ENCODE measurements around the gene SEMA5A. TPM values are rescaled to one million over a fixed set of nuclear protein-coding genes. Genes with fewer than 3 reads are reported as not detected.

The SEMA5A gene
- polyA plus RNA-seq, 1 donor from 2014 or later, result 3.2 TPM

DNA sequence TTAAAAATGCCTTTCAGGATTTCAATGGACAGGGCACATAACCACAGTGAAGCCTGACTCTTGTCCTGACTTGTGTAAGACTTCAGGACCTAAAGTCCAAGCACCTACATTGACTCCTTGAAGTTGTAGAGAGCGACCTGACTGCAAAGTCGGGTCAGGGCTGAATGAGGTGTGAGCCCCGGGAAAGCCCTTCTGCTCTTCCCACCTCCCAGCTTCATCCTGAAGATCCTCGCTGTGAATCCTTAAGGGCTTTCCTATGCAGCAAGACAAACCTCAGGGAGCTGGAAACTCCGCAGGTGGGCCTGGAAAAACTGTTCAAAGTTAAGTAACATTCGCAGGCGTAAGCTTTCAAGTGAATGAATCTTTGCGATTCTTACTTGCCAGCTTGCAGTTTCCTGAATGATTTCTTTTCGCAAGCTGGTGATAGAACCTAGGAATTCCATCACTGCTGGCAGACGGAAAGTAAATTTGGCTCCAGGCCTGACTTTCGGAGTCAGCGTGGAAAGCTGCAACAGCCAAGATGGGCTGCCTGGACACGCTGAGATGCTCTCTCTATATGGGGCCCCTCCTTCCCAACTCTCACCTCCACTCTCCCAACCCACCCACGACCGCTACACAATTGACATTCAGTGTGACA lies 10.9 kb downstream of the SEMA5A start:
- H4K20me1 ChIP-seq (ENCODE audit: insufficient read depth), result no peaks in the 10 kb centered on the region
- no peaks in the 10 kb centered on the region for H3K36me3 ChIP-seq (ENCODE audit: insufficient read depth, low read length)
- no peaks in the 10 kb centered on the region for H3K9me3 ChIP-seq (ENCODE audit: low read length)
- no peaks in the 10 kb centered on the region for H3K9me2 ChIP-seq (ENCODE audit: insufficient read depth, low read length)
- no peaks in the 10 kb centered on the region for H3K79me2 ChIP-seq (replicated peaks; ENCODE audit: insufficient read depth, low read length)
- H3K9ac ChIP-seq (ENCODE audit: low read length), result no peak overlapping the region
- H3K4me2 ChIP-seq (ENCODE audit: low read length), result no peak overlapping the region
- no peaks in the 10 kb centered on the region for H3F3A ChIP-seq (ENCODE audit: insufficient read depth, low read length, poor library complexity, severe bottlenecking)
- no peak overlapping the region for H2AFZ ChIP-seq (ENCODE audit: low read depth, low read length)
- H3K4me3 ChIP-seq (ENCODE audit: low read length), result no peak overlapping the region
- no peaks in the 10 kb centered on the region for H3K27me3 ChIP-seq (ENCODE audit: insufficient read depth, low read depth, low read length)
- TF ChIP-seq POLR2AphosphoS5 (IDR thresholded peaks at IDR 0.05), result no peak
- TF ChIP-seq, protein P1, sequence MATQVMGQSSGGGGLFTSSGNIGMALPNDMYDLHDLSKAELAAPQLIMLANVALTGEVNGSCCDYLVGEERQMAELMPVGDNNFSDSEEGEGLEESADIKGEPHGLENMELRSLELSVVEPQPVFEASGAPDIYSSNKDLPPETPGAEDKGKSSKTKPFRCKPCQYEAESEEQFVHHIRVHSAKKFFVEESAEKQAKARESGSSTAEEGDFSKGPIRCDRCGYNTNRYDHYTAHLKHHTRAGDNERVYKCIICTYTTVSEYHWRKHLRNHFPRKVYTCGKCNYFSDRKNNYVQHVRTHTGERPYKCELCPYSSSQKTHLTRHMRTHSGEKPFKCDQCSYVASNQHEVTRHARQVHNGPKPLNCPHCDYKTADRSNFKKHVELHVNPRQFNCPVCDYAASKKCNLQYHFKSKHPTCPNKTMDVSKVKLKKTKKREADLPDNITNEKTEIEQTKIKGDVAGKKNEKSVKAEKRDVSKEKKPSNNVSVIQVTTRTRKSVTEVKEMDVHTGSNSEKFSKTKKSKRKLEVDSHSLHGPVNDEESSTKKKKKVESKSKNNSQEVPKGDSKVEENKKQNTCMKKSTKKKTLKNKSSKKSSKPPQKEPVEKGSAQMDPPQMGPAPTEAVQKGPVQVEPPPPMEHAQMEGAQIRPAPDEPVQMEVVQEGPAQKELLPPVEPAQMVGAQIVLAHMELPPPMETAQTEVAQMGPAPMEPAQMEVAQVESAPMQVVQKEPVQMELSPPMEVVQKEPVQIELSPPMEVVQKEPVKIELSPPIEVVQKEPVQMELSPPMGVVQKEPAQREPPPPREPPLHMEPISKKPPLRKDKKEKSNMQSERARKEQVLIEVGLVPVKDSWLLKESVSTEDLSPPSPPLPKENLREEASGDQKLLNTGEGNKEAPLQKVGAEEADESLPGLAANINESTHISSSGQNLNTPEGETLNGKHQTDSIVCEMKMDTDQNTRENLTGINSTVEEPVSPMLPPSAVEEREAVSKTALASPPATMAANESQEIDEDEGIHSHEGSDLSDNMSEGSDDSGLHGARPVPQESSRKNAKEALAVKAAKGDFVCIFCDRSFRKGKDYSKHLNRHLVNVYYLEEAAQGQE (IDR thresholded peaks at IDR 0.05; ENCODE audit: borderline replicate concordance), result no peak
- TF ChIP-seq RAD21 (conservative IDR thresholded peaks at IDR 0.05), result no peak
- TF ChIP-seq MXI1 (conservative IDR thresholded peaks at IDR 0.05; ENCODE audit: poor library complexity, severe bottlenecking), result no peak
- TF ChIP-seq TAF1 (IDR thresholded peaks at IDR 0.05; ENCODE audit: low read depth), result no peak
- TF ChIP-seq EP300 (conservative IDR thresholded peaks at IDR 0.05; ENCODE audit: poor library complexity, severe bottlenecking), result no peak
- TF ChIP-seq EZH2 (IDR thresholded peaks at IDR 0.05; ENCODE audit: borderline replicate concordance, insufficient read depth, low read length, poor library complexity, severe bottlenecking), result no peak
- TF ChIP-seq, protein P2, sequence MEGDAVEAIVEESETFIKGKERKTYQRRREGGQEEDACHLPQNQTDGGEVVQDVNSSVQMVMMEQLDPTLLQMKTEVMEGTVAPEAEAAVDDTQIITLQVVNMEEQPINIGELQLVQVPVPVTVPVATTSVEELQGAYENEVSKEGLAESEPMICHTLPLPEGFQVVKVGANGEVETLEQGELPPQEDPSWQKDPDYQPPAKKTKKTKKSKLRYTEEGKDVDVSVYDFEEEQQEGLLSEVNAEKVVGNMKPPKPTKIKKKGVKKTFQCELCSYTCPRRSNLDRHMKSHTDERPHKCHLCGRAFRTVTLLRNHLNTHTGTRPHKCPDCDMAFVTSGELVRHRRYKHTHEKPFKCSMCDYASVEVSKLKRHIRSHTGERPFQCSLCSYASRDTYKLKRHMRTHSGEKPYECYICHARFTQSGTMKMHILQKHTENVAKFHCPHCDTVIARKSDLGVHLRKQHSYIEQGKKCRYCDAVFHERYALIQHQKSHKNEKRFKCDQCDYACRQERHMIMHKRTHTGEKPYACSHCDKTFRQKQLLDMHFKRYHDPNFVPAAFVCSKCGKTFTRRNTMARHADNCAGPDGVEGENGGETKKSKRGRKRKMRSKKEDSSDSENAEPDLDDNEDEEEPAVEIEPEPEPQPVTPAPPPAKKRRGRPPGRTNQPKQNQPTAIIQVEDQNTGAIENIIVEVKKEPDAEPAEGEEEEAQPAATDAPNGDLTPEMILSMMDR (IDR thresholded peaks at IDR 0.05; ENCODE audit: poor library complexity, severe bottlenecking), result no peak
- TF ChIP-seq SMC3 (conservative IDR thresholded peaks at IDR 0.05; ENCODE audit: poor library complexity), result no peak
- H3K27ac ChIP-seq (ENCODE audit: low read length), result no peak overlapping the region

DNA sequence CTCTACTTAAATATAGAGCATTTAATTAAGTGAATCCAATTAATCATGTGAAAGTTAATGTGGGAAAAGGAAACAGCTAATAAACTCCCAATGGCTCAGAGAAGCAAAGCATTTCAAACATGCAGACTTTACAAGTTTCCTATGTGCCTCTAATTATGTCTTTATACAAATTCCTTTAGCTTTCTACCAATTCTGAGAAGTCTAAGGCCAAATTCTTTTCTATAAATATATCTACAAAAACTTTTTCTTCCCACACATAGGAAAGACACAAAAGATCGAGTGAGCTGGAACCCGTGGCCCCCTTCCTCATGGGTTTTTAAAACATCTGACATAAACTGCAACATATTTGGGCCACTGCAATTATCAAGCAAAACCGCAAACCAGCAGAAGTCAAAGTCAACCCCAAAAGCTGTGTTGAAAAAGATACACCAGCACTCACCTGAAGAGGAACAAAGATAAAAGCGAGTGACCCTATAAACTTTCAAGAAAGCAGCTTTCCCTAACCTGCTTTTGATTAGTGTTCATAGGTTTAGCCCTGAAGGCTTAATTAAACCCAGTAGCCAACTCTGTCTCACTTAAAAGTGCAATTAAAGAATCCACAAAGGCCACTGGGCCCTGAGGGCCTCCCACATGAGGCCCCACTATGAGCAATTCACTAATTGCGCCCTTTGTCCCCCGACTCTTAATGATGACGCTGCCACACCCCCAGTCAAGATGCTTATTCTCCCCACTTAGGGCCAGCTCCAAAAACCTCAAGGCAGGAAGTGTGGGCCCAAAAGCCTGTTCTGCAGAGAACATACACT lies 12.1 kb downstream of the SEMA5A start:
- H4K20me1 ChIP-seq (ENCODE audit: insufficient read depth), result no peaks in the 10 kb centered on the region
- no peak overlapping the region for H3K4me2 ChIP-seq (ENCODE audit: low read length)
- no peak for TF ChIP-seq EZH2 (IDR thresholded peaks at IDR 0.05; ENCODE audit: borderline replicate concordance, insufficient read depth, low read length, poor library complexity, severe bottlenecking)
- TF ChIP-seq, protein P1 (IDR thresholded peaks at IDR 0.05; ENCODE audit: borderline replicate concordance), result no peak
- no peak for TF ChIP-seq EP300 (conservative IDR thresholded peaks at IDR 0.05; ENCODE audit: poor library complexity, severe bottlenecking)
- no peak for TF ChIP-seq RAD21 (conservative IDR thresholded peaks at IDR 0.05)
- TF ChIP-seq MXI1 (conservative IDR thresholded peaks at IDR 0.05; ENCODE audit: poor library complexity, severe bottlenecking), result no peak
- TF ChIP-seq, protein P2 (IDR thresholded peaks at IDR 0.05; ENCODE audit: poor library complexity, severe bottlenecking), result no peak
- TF ChIP-seq TAF1 (IDR thresholded peaks at IDR 0.05; ENCODE audit: low read depth), result no peak
- TF ChIP-seq SMC3 (conservative IDR thresholded peaks at IDR 0.05; ENCODE audit: poor library complexity), result no peak
- no peak for TF ChIP-seq POLR2AphosphoS5 (IDR thresholded peaks at IDR 0.05)
- no peak overlapping the region for H2AFZ ChIP-seq (ENCODE audit: low read depth, low read length)
- no peaks in the 10 kb centered on the region for H3K27me3 ChIP-seq (ENCODE audit: insufficient read depth, low read depth, low read length)
- no peaks in the 10 kb centered on the region for H3K9me3 ChIP-seq (ENCODE audit: low read length)
- no peaks in the 10 kb centered on the region for H3K9me2 ChIP-seq (ENCODE audit: insufficient read depth, low read length)
- H3K27ac ChIP-seq (ENCODE audit: low read length), result no peak overlapping the region
- H3K4me3 ChIP-seq (ENCODE audit: low read length), result no peak overlapping the region
- no peaks in the 10 kb centered on the region for H3K36me3 ChIP-seq (ENCODE audit: insufficient read depth, low read length)
- no peak overlapping the region for H3K9ac ChIP-seq (ENCODE audit: low read length)
- no peaks in the 10 kb centered on the region for H3F3A ChIP-seq (ENCODE audit: insufficient read depth, low read length, poor library complexity, severe bottlenecking)
- H3K79me2 ChIP-seq (replicated peaks; ENCODE audit: insufficient read depth, low read length), result no peaks in the 10 kb centered on the region
